A549 (cell line): ENCODE data around the gene FMO3. TPM values are rescaled to one million over a fixed set of nuclear protein-coding genes. Genes with fewer than 3 reads are reported as not detected.

Source experiments
- ATAC-seq, 2 experiments: fragments of 200-7000 bp in 1 of 2; fragments of >200 bp in 1 of 2; cut with Nextera tagmentation in 1 of 2; cut with Tn5 transposase in 1 of 2; 3 replicates each; pipeline versions ENCODE4 v1.8.0 to v1.9.1; 2018 to 2020; ENCODE audit warnings: mild to moderate bottlenecking in 1 of 2, moderate library complexity in 1 of 2
- CTCF ChIA-PET: fragments of 300-600 bp; sonication (Branson Sonifier 250); formaldehyde crosslinking; extraction: SDS; loops from one replicate; lab custom pipeline; 2021; ENCODE audit warnings: antibody characterized with exemption, inconsistent platforms; lab: Yijun Ruan, JAX
- POLR2A ChIA-PET: fragments of 350-600 bp; formaldehyde crosslinking; extraction: SDS; loops from one replicate; lab custom pipeline; 2021; ENCODE audit warnings: antibody characterized with exemption, inconsistent platforms; lab: Yijun Ruan, JAX
- DNase-seq, 2 experiments: peaks; one replicate each; pipeline versions ENCODE4 v3.0.0 to v3.0.0-alpha.2; 2011 to 2016; ENCODE audit warnings: low read depth in 1 of 2, low spot score in 1 of 2
- FAIRE-seq: peaks from 2 replicates; lab custom pipeline; 2011; peaks lifted over from hg19 to GRCh38; lab: Jason Lieb, UNC
- H3K27ac ChIP-seq, 2 experiments: fragments of >200 bp; sonication (Bioruptor Twin); formaldehyde crosslinking; 3 replicates each; pipeline ENCODE4 v1.5.1; 2016 to 2017
- H3K4me1 ChIP-seq: fragments of >200 bp; sonication (Bioruptor Twin); formaldehyde crosslinking; 3 replicates; pipeline ENCODE4 v1.6.1; 2016
- H3K4me2 ChIP-seq: fragments of >200 bp; sonication (Bioruptor Twin); formaldehyde crosslinking; 3 replicates; pipeline ENCODE4 v1.6.1; 2016
- H3K4me3 ChIP-seq: fragments of >200 bp; sonication (Bioruptor Twin); formaldehyde crosslinking; 3 replicates; pipeline ENCODE4 v1.5.1; 2016
- H3K9me3 ChIP-seq: fragments of >200 bp; sonication (Bioruptor Twin); formaldehyde crosslinking; 3 replicates; pipeline ENCODE4 v1.6.1; 2016
- BCL3 ChIP-seq: fragments of >200 bp; sonication (Bioruptor Twin); formaldehyde crosslinking; IDR thresholded peaks from 3 replicates; pipeline ENCODE4 v1.6.1; 2016
- EHMT2 ChIP-seq: fragments of 200-600 bp; sonication (generic); IDR thresholded peaks from 2 replicates; pipeline ENCODE4 v1.6.1; 2016; ENCODE audit warnings: antibody characterized with exemption, low read depth, mild to moderate bottlenecking, moderate library complexity
- ELK1 ChIP-seq: fragments of 150-350 bp; IDR thresholded peaks from 2 replicates; pipeline ENCODE4 v1.6.1; 2014; ENCODE audit warnings: low read depth, mild to moderate bottlenecking, low read length
- FOSB ChIP-seq: fragments of 250-450 bp; sonication (Bioruptor Pico); IDR thresholded peaks from 2 replicates; pipeline ENCODE4 v1.5.0; 2020; ENCODE audit warnings: mild to moderate bottlenecking, moderate library complexity
- FOSL2 ChIP-seq, 2 experiments: fragments of 450-650 bp in 1 of 2; fragments of >200 bp in 1 of 2; sonication (Bioruptor Twin) in 1 of 2; formaldehyde crosslinking; IDR thresholded peaks; 2 replicates each; pipeline versions ENCODE4 v1.5.0 to v1.6.1; 2016 to 2020; ENCODE audit warnings: mild to moderate bottlenecking in 1 of 2, moderate library complexity in 1 of 2
- GATA3 ChIP-seq: IDR thresholded peaks from 2 replicates; pipeline ENCODE4 v1.6.1; 2012; ENCODE audit warnings: borderline replicate concordance
- HMGXB4 ChIP-seq: fragments of 250-450 bp; sonication (Bioruptor Pico); IDR thresholded peaks from 2 replicates; pipeline ENCODE4 v1.5.0; 2021; ENCODE audit warnings: mild to moderate bottlenecking, moderate library complexity, borderline replicate concordance
- HOXA7 ChIP-seq: fragments of 250-450 bp; sonication (Bioruptor Pico); IDR thresholded peaks from 2 replicates; pipeline ENCODE4 v1.5.0; 2020; ENCODE audit warnings: mild to moderate bottlenecking, moderate library complexity
- HOXB13 ChIP-seq: fragments of 250-450 bp; sonication (Bioruptor Pico); IDR thresholded peaks from 2 replicates; pipeline ENCODE4 v1.5.0; 2020; ENCODE audit warnings: low read depth, mild to moderate bottlenecking, moderate library complexity
- JUN ChIP-seq, 2 experiments: fragments of >200 bp; sonication (Bioruptor Twin); formaldehyde crosslinking; IDR thresholded peaks; 2 replicates in 1 of 2; 3 replicates in 1 of 2; pipeline ENCODE4 v1.6.1; 2016 to 2017
- JUNB ChIP-seq: fragments of >200 bp; sonication (Bioruptor Twin); formaldehyde crosslinking; IDR thresholded peaks from 2 replicates; pipeline ENCODE4 v1.6.1; 2016
- KDM1A ChIP-seq: fragments of 200-600 bp; sonication (generic); IDR thresholded peaks from 2 replicates; pipeline ENCODE4 v1.6.1; 2016; ENCODE audit warnings: low read depth, mild to moderate bottlenecking
- MAZ ChIP-seq: fragments of 150-350 bp; IDR thresholded peaks from 2 replicates; pipeline ENCODE4 v1.6.1; 2014; ENCODE audit warnings: antibody characterized with exemption, low read depth, low read length, borderline replicate concordance
- NFE2L2 ChIP-seq: fragments of 150-350 bp; conservative IDR thresholded peaks from 2 replicates; pipeline ENCODE4 v1.6.1; 2014; ENCODE audit warnings: low read length
- POLR2A ChIP-seq: IDR thresholded peaks from 2 replicates; pipeline ENCODE4 v1.6.1; 2012; ENCODE audit warnings: mild to moderate bottlenecking, low read length
- POLR2AphosphoS2 ChIP-seq: conservative IDR thresholded peaks from 2 replicates; pipeline ENCODE4 v1.6.1; 2012; ENCODE audit warnings: low read length, improper control_type of control experiment, inconsistent platforms
- RAD21 ChIP-seq, 2 experiments: fragments of >200 bp in 1 of 2; sonication (Bioruptor Twin) in 1 of 2; formaldehyde crosslinking in 1 of 2; IDR thresholded peaks in 1 of 2; conservative IDR thresholded peaks in 1 of 2; 2 replicates in 1 of 2; 3 replicates in 1 of 2; pipeline ENCODE4 v1.6.1; 2012 to 2018; ENCODE audit warnings: inconsistent platforms in 1 of 2
- RARB ChIP-seq: fragments of 250-450 bp; sonication (Bioruptor Pico); IDR thresholded peaks from 2 replicates; pipeline ENCODE4 v1.8.0; 2021; ENCODE audit warnings: mild to moderate bottlenecking, moderate library complexity
- TFCP2L1 ChIP-seq: fragments of 250-450 bp; sonication (Bioruptor Pico); IDR thresholded peaks from 2 replicates; pipeline ENCODE4 v1.5.0; 2021; ENCODE audit warnings: mild to moderate bottlenecking
- USF2 ChIP-seq: fragments of 450-650 bp; IDR thresholded peaks from 2 replicates; pipeline ENCODE4 v1.6.1; 2014; ENCODE audit warnings: antibody characterized with exemption
- ZFP36 ChIP-seq: fragments of 450-650 bp; IDR thresholded peaks from 2 replicates; pipeline ENCODE4 v1.6.1; 2014; ENCODE audit warnings: borderline replicate concordance; ENCODE audit not compliant: partially characterized antibody
- ZNF302 ChIP-seq: fragments of 250-450 bp; sonication (Bioruptor Pico); IDR thresholded peaks from 2 replicates; pipeline ENCODE4 v1.9.0; 2021; ENCODE audit warnings: inconsistent platforms, mild to moderate bottlenecking, moderate library complexity
- ZSCAN20 ChIP-seq: fragments of 250-450 bp; sonication (Bioruptor Pico); IDR thresholded peaks from 2 replicates; pipeline ENCODE4 v1.8.0; 2022; ENCODE audit warnings: mild to moderate bottlenecking, moderate library complexity
- WGBS: methylation state at CpG from one replicate; pipeline ENCODE4 v1.1.6; 2017; ENCODE audit errors: missing lambda C conversion rate; 5-methylcytosine and 5-hydroxymethylcytosine counted together
- polyA plus RNA-seq, 4 experiments: library from polyadenylated mRNA; depleted of rRNA in 3 of 4; stranded (reverse); fragments of >200 nt; fragmentation: RNase III in 1 of 4; extraction: RNeasy Plus Mini Kit Qiagen cat#74134 plus additional on column Dnase treatment in 1 of 4; gene quantifications; 2 replicates in 3 of 4; 3 replicates in 1 of 4; pipeline ENCODE4 v1.2.3, GENCODE V29; 2011 to 2017

FMO3 gene
- polyA plus RNA-seq, 2 of the 4 experiments (the other 2 are of a cell fraction): not detected

- no peak for TF ChIP-seq ELK1
- no peak for TF ChIP-seq HOXB13 (CRISPR knock-in tag)
- TF ChIP-seq POLR2AphosphoS2: no peak
- no peak for TF ChIP-seq GATA3
- no peak for TF ChIP-seq FOSB (CRISPR knock-in tag)
- TF ChIP-seq POLR2A: no peak
- TF ChIP-seq, all 56 proteins: peak for 0
Measured at GRCh38 chr1:171117085-171117484, 26.4 kb downstream of the FMO3 start (continued).

GRCh38 chr1:171119648-171120047 is 28.9 kb downstream of the FMO3 start:
- CTCF ChIA-PET: no interaction called here
- Histone ChIP-seq H3K4me2 (no peak overlapping the region), H3K9me3 (no peaks in the 10 kb centered on the region), H3K4me1 (no peaks in the 10 kb centered on the region), H3K4me3 (no peak overlapping the region), H3K27ac (no peak overlapping the region)
- no peak for FAIRE-seq
- WGBS: 1% methylated on average over 2 of the region's 2 CpGs
- POLR2A ChIA-PET: no interaction called here
- DNase-seq: no peak
- no peak for ATAC-seq
- TF ChIP-seq ZNF302 (CRISPR knock-in tag) (no peak), EHMT2 (no peak), JUNB (no peak), NFE2L2 (no peak), KDM1A (no peak), ZFP36 (no peak), RARB (CRISPR knock-in tag) (no peak), FOSB (CRISPR knock-in tag) (no peak), JUN (IDR thresholded peaks at IDR 0.05) (no peak), TFCP2L1 (CRISPR knock-in tag) (no peak), MAZ (no peak), POLR2AphosphoS2 (no peak), HMGXB4 (CRISPR knock-in tag) (no peak), HOXA7 (no peak), USF2 (no peak), BCL3 (no peak), ZSCAN20 (CRISPR knock-in tag) (no peak), RAD21 (conservative IDR thresholded peaks at IDR 0.05 in 1 of 2, IDR thresholded peaks at IDR 0.05 in 1 of 2) (no peak), FOSL2 (IDR thresholded peaks at IDR 0.05) (no peak), FOSL2 (CRISPR knock-in tag; IDR thresholded peaks at IDR 0.05) (no peak)
